ENCODE measurements around the gene CNN2.

CNN2 gene

GRCh38 chr19:1025960-1026782 lies at the start of gene CNN2:
TSS of gene CNN2 (plus strand) at chr19:1026608. CDS start at chr19:1026662, 54 bp downstream.
- DNase-seq, result peak; percentile 78 to 94 (median 88)

- no peak for DNase-seq
Measured at GRCh38 chr19:977058-977464, 49.3 kb upstream of the CNN2 start.

- DNase-seq, result peak in 1 of 3 donors; percentile 50
Measured at GRCh38 chr19:979318-979741, 47.1 kb upstream of the CNN2 start.

- DNase-seq, result peak in 2 of 3 donors; percentile 19 to 43
Measured at GRCh38 chr19:980133-980998, 46.0 kb upstream of the CNN2 start.

GRCh38 chr19:982567-983170 lies 43.7 kb upstream of the CNN2 start:
- DNase-seq, result peak; percentile 66 to 91 (median 82)

- DNase-seq, result peak; percentile 94 to 98 (median 97)
Measured at GRCh38 chr19:984165-984967, 42.0 kb upstream of the CNN2 start, which contains the start of gene WDR18. TSS of gene WDR18 (plus strand) at chr19:984345. CDS start at chr19:984354, 9 bp downstream.

GRCh38 chr19:986083-986482 lies 40.3 kb upstream of the CNN2 start:
- no peak for DNase-seq

- no peak for DNase-seq
Measured at GRCh38 chr19:988081-988480, 38.3 kb upstream of the CNN2 start.

GRCh38 chr19:988510-988909 lies 37.9 kb upstream of the CNN2 start:
- no peak for DNase-seq

GRCh38 chr19:989381-990081 lies 36.9 kb upstream of the CNN2 start:
- DNase-seq, result no peak

GRCh38 chr19:990119-990571 lies 36.3 kb upstream of the CNN2 start:
- DNase-seq, result no peak

GRCh38 chr19:990746-991145 lies 35.7 kb upstream of the CNN2 start:
- no peak for DNase-seq

GRCh38 chr19:991174-991931 lies 35.1 kb upstream of the CNN2 start:
- peak; percentile 47 to 82 (median 62) for DNase-seq

- DNase-seq, result no peak
Measured at GRCh38 chr19:991932-992669, 34.3 kb upstream of the CNN2 start.

GRCh38 chr19:992670-993055 lies 33.7 kb upstream of the CNN2 start:
- DNase-seq, result no peak

GRCh38 chr19:993361-993830 lies 33.0 kb upstream of the CNN2 start:
- no peak for DNase-seq

GRCh38 chr19:993831-994393 lies 32.5 kb upstream of the CNN2 start:
- DNase-seq, result no peak

- no peak for DNase-seq
Measured at GRCh38 chr19:994516-994915, 31.9 kb upstream of the CNN2 start.

GRCh38 chr19:995051-995827 lies 31.2 kb upstream of the CNN2 start:
- no peak for DNase-seq

All from suppressor macrophage treated with lipopolysaccharide for 1 hour (primary cell).